HG03039 (cell line): ENCODE results near the gene CYP2U1.
"Not testable (repeated sequence)": the region's sequence is repeated elsewhere in the genome, so short reads cannot be mapped to it uniquely, and the experiment has no call there.

Source experiments
- ATAC-seq: cut with Tn5 transposase; IDR thresholded peaks from one replicate; pipeline ENCODE4 v1.9.1; 2021; ENCODE audit warnings: mild to moderate bottlenecking, moderate library complexity; ENCODE audit not compliant: unreplicated experiment

The CYP2U1 gene

DNA sequence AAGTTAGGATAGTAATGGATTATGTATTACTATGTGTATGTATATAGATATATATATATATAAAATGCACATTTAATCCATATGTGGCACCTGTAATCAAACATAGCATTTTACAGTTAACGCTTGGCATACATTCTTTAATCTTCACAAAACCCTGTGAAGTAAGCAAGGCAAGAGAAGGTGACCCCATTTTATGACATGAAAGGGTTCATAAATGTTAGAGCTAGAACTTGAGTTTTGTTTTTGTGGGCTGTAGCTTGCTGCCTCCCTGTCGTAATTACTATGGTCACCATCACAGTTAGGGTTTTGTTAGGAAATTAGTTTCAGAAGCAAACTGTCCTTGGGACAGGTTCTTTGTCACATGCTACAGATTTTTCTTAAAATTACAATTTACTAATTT is 13.8 kb upstream of the CYP2U1 start:
- ATAC-seq, result no peak

DNA sequence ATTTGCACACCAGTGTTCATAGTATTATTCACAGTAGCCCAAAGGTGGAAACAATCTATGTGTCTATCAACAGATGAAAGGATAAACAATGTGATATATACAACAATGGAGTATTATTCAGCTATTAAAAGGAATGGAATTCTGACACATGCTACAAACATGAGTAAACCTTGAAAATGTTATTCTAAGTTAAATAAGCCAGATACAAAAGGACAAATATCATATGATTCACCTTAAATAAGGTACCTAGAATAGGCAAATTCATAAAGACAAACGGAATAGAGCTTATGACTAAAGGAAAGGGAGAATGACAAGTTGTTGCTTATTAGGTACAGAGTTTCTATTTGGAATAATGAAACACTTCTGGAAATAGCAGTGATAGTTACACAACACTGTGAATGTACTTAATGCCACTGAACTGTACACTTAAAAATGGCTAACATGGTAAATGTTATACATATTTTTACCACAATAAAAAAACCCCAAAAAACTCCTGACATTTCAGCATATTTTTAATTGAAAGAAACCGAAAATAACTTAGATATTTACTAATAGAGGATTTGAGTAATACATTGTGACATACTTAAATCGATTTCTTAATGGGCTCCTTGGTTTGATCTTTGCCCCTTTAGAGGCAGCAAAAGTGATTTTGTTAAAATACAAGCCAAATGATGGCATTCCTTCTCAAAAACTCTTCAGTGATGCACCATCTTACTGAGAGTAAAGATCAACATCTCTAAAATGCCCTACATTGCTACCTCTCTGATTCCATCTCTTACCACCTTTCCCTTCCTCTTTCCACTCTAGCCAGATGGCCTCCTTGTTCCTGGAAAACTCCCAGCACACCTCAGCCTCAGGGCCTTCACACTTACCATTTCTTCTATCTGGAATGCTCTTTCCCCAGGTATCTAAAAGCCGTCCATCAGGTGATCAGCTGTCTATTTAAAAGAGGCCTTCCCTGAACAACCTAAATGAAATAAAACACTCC is 8.6 kb upstream of the CYP2U1 start:
- ATAC-seq, result no peak

DNA sequence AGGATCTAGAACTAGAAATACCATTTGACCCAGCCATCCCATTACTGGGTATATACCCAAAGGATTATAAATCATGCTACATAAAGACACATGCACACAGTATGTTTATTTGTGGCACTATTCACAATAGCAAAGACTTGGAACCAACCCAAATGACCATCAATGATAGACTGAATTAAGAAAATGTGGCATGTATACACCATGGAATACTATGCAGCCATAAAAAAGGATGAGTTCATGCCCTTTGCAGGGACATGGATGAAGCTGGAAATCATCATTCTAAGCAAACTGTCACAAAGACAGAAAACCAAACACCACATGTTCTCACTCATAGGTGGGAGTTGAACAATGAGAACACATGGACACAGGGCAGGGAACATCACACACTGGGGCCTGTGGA is 5.6 kb upstream of the CYP2U1 start:
- not testable (repeated sequence) for ATAC-seq

DNA sequence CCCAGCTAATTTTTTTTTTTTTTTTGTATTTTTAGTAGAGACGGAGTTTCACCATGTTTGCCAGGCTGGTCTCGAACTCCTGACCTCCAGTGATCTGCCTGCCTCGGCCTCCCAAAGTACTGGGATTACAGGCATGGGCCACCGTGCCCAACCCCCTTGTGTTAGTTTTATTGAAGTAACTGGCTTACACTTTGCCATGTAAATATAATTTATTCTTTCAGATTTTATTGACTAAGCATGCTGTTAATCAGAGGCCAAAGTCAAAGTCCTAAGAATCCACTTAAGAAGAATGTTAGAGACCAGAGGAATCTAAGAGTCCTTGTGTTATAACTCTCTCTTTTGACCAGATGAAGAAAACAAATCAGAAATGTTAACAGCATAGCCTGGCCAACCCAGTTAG is 4.5 kb upstream of the CYP2U1 start:
- ATAC-seq, result not testable (repeated sequence)

DNA sequence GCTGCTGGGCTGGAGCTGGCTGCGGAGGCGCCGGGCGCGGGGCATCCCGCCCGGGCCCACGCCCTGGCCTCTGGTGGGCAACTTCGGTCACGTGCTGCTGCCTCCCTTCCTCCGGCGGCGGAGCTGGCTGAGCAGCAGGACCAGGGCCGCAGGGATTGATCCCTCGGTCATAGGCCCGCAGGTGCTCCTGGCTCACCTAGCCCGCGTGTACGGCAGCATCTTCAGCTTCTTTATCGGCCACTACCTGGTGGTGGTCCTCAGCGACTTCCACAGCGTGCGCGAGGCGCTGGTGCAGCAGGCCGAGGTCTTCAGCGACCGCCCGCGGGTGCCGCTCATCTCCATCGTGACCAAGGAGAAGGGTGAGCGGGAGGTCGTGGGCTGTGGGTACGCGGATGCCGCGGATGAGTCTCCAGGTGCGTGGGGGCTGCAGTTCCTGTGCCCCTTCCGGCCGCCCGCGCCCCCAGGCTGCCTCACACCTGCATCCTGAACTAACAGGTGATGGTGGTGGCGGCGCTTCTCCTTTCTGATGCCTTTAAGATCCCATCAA is 499 bp downstream of the CYP2U1 start:
- no peak for ATAC-seq

DNA sequence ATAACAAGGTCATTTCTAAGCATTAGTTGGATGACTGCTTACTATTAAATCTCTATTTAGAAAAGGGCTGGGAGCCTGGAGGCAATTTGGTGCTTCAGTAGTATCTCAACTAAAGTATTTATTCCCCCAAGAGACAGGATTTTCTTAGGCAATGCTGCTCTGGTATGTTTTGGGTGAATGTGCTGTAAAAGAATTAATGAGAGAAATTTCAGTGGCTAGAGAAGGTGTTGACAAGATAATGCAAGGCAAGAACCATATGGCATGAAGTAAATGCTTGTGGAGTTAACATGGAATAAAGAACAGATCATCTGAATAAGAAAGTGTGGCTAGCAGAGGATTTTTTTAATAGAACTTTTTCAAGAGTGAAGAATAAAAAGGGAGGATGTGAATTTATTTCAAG is 3.9 kb downstream of the CYP2U1 start:
- no peak for ATAC-seq

DNA sequence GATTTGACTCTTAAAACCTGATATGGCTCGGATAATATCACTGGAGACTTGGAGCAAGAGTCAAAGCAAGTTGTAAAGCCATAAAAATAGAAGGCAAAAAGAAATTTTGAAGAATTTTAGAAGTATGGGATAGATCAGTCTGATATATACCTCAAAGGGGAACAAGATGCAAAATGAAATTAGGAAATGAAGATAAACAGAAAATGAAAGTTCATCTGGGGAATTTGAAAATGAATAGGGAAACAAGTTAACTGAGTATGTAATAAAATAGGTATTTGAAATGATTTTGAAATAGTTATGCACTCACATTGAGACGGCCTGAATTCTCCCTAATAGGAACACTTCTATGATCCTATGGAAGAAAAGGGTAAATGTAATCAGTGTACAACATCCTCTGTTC is 5.7 kb downstream of the CYP2U1 start:
- ATAC-seq, result no peak

DNA sequence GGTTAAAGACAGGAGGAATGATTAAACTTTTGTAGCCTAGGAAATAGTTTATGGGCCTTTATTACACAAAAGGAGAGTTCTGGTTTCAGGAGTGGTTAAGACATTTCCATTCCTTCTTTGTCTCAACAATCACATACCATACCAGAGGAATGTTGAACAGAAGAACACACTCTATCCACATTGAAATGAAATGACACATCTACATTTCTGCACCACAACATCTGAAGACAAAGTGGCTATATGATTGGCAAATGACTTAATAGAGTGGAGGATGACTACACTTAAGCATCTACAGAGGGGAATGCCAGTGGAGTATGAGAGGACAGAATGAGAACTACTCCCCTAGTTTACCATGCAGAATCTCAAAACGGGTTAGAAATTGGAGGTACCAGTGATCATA is 8.0 kb downstream of the CYP2U1 start:
- ATAC-seq, result no peak

DNA sequence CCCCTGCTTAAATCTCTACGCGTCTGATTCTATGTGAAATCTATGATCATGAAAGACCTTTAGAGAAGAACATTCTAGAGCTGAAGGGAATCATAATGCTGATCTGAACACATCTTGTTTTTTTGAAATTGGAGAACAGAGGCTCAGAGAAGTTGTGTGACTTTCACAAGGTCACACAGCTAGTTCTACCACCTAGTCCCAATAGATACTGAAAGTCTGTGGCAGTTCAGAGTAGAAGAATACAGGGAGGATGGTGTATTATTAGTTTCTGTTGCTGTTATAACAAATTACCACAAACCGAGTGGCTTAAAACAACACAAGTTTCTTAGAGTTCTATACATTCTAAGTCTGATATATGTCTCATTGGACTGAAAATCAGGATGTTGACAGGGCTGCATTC is 14.5 kb downstream of the CYP2U1 start:
- no peak for ATAC-seq

DNA sequence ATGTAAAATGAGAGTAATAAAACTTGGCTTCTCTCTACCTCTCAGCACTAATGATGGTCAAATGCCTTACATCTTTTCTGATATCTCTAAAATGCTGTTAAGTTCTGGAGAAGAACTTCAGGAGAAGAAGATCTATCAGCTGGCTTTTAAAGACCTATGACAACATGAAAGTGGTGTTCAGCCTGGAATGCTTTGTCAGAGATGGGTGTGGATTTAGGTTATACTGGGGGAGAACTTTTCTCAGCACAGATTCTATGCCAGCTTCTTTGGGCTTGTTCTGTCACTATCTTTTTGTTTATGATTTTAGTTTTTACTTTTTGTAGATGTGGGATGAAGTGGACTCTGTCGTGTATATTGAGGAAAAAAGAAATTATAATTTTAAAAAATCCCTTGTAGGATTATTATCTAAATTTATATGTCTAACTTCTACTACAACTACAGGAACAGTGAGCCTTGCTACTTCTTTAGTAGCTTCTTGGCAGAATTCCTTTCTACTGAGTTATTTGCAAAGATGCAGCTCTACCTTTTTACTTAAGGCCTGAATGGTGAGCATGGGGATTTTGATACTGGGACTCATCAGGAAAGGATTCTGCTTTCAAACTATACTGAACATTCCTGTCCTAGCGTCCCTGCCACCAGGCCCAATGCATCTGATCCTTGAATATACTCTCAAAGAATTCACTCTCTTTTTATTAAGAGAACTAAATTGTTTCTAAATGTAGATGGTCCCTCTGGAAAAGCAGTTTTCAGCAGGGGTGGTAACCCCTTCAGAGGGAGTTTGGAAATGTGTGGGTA is 19.6 kb downstream of the CYP2U1 start:
- no peak for ATAC-seq

DNA sequence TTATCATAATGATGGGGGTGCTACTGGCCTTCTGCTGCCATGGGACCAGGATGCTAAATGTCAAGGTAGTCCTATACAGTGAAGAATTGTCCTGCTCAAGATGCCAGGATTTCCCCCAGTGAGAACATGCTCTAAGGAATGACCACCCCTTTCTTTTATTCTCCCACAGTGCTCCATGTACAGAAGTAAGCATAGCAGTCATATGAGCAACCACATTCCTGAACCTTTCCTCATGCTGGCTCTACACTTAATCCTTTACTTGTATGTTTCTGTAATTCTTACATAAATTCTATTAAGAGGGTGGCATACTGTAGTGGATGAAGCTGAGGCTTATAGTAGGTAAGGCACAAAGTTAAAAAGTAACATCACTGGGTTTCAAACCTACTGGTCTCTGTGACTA is 20.2 kb downstream of the CYP2U1 start:
- ATAC-seq, result no peak

DNA sequence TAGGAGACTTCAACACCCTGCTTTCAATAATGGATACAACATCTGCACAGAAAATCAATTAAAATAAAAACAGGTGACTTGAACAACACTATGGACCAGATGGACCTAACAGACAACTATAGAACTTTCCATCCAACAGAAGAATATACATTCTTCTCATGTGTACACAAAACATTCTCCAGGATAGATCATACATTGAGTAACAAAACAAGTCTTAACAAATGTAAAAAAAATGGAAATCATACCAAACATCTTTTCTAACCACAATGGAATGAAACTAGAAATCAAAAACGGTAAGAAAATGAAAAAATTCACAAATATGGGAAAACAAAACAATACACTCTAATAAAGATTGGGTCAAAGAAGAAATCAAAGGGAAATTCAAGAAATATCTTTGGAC is 24.7 kb downstream of the CYP2U1 start:
- no peak for ATAC-seq

DNA sequence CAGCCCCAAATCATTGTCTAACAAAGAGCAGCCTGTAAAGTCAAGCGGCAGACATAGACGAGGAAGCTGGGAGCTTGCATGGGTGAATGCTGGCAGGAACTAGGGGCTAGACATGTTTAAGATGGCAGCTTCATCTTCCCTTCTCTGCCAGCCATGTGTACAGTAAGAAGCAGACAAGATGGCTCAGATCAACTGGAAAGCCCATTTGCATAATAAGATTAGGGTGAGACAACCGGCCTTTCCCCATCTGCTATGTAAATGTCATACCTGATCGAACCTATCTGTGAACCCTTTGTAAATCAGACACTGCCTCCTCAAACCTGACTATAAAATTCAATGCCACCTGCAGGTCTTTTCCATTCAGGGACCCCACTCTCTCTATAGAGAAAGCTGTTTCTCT is 35.6 kb downstream of the CYP2U1 start:
- ATAC-seq, result no peak

DNA sequence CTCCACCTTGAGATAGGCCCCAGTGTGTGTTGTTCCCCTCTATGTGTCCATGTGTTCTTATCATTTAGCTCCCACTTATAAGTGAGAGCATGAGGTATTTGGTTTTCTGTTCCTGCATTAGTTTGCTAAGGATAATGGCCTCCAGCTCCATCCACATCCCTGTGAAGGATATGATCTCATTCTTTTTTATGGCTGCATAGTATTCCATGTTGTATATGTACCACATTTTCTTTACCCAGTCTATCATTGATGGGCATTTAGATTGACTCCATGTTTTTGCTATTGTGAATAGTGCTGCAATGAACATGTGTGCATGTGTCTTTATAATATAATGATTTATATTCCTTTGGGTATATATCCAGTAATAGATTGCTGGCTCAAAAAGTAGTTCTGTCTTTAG is 36.2 kb downstream of the CYP2U1 start:
- ATAC-seq, result not testable (repeated sequence)

DNA sequence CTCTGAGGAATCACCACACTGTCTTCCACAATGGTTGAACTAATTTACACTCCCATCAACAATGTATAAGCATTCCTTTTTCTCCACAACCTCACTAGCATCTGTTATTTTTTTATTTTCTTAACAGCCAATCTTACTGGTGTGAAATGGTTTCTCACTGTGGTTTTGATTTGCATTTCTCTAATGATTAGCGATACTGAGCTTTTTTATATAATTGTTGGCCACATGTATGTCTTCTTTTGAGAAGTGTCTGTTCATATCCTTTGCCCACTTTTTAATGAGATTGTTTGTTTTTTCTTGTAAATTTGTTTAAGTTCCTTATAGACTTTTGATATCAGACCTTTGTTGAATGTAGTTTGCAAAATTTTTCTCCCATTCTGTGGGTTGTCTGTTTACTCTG is 36.6 kb downstream of the CYP2U1 start:
- ATAC-seq, result not testable (repeated sequence)

DNA sequence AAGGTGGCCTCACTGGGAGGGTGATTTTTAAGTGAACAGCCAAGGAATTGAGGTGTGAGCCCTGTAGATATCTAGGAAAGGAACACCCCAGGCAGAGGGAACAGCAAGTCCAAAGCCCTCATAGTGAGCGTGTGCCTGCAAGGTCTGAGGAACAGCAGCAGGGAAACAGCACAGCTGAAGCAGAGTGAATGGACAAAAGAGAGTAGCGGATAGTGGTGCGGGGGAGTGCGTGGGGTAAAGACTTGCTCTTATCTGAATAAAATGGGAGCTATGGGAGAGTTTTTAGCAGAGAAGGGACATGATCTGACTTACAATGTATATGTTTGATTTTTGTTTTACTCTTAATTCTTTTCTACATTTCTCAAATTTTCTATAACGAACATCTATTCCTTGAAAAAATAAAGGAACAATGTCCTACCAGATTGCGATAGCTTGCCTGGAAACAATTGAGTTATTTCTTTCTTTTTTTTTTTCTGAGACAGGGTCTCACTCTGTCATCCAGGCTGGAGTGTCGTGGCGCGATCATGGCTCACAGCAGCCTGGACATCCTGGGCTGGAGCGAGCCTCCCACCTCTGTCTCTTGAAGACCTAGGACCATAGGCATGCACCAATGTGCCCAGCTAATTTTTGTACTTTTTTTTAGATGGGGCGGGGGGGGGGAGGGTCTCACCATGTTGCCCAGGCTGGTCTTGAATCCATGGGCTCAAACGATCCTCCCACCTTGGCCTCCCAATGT is 38.9 kb downstream of the CYP2U1 start:
- ATAC-seq, result no peak

DNA sequence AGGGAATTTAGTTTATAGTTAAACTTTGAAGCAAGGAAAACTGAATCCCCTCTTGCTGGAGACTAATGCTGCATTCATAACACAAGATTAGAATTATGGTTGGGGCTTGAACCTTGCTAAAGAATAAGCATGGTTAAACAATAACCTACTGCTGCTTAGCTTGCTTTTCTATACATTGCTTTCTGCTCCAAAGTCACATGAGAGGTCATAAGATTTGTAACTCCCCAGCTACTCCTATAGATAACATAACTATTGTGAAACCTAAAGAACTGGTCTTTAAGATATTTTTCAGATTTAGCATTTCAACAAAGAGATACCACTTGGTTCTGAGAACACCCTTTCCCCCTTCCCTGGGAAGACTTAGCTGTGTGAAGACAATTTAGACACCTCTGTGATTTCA is 41.3 kb downstream of the CYP2U1 start:
- no peak for ATAC-seq

DNA sequence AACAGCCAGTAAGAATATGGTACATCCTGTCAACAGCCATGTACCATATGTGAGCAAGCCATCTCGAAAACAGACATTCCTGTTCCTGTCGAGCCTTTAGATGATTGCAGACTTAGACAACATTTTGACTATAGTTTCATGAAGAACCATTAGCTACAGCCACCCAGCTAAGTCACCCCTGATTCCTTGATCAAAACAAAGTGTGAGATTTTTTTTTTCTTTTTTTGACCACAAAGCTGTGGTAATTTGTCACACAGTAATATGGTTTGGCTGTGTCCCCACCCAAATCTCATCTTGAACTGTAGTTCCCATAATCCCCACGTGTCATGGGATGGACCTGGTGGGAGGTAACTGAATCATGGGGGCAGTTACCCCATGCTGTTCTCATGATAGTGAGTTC is 43.2 kb downstream of the CYP2U1 start:
- no peak for ATAC-seq

DNA sequence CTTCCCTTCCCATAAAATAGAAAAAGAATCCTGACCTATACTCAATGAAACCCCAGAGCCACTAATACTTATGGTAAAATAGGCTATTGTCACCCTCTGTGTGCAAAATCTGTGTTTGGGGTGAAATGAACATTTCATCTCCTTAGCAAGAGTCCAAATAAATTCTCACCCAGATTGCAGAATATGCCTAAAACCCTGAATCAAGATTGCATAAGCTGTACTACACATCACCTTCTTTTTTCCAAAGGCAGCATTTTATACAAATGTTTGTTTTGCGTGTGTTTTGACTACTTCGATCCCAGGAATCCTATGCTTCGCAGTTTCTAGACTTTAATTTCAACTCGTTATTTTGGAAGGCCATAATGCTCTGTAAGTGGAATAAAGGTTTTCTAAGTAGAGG is 46.1 kb downstream of the CYP2U1 start:
- no peak for ATAC-seq

DNA sequence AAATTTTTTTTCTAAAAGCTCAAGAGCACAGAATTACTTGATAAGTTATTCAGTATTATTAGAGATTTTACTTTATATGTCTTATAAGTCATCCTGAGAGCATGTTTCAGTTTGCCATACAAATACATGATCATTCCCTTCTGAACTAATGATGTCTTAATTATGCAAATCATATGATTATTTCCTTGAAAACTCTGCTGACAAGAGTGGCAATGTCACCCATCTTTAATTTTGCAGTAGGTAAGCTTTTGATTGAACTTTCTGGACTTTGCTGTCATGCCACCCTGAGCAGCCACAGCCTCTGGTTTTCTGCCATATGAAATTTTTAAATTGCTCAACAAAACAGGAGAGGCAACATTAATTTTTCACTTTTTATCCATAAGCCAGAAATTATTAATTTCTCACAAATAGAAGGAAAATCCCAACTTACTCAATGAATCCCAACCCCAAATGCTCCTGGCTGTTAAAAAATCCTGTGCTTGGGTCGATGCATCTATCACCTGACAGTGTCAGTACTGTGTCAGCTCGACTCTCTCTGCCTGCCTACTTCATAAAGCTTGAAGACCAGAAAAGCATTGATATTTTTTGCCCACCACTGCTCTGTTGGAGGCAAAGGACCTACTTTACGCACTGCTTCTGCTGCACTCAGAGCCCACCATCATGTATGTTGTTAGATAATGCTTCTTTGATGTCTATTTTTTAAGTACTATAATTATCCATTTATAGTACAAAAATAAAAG is 46.8 kb downstream of the CYP2U1 start:
- ATAC-seq, result no peak
